ENCODE results near the gene MPC2. TPM values are rescaled to one million over a fixed set of nuclear protein-coding genes. Genes with fewer than 3 reads are reported as not detected.

MPC2 gene
- total RNA-seq, result 50.4 and 60.5 TPM in 2 replicates

DNA sequence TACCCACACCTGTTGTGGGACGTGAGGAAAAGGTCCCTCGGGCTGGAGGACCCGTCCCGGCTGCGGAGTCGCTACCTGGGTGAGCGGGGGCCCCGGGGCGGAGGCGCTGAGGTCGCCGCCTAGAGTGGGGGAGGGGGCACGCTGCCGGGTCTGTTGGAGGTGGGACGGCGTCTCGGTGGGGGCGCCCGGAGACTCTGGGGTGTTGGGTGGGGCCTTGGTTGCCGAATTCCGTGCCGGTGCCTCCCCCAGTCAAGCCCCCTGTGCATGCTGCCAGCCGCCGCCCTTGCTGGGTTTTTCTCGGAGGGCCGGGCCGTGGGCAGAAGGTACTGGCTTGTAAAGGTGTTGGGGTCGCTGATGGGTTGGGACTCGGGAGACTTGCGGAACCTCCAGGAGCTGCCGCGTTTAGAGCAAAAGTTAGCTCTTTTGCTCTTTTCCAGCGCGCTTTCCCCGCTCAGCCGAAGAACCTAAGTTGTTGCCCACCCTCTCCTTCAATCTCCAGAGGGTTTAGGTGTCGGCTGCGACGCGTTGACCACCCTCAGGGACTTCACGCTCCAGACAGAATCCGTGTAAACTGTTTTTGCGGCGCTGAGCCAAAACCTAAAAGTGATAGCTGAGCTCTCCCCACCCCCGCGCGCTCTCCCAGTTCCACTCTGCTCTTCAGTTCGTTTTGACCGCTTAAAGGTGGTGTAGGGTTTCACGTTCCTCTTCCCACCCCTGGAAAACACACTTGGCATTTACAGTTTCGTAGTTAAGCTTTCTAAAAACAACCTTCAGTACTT is at the start of gene MPC2:
TSS of gene MPC2 (minus strand) at position 143 of the 779 bp plus-strand sequence. CDS start 1,231 bp downstream, outside the sequence.

DNA sequence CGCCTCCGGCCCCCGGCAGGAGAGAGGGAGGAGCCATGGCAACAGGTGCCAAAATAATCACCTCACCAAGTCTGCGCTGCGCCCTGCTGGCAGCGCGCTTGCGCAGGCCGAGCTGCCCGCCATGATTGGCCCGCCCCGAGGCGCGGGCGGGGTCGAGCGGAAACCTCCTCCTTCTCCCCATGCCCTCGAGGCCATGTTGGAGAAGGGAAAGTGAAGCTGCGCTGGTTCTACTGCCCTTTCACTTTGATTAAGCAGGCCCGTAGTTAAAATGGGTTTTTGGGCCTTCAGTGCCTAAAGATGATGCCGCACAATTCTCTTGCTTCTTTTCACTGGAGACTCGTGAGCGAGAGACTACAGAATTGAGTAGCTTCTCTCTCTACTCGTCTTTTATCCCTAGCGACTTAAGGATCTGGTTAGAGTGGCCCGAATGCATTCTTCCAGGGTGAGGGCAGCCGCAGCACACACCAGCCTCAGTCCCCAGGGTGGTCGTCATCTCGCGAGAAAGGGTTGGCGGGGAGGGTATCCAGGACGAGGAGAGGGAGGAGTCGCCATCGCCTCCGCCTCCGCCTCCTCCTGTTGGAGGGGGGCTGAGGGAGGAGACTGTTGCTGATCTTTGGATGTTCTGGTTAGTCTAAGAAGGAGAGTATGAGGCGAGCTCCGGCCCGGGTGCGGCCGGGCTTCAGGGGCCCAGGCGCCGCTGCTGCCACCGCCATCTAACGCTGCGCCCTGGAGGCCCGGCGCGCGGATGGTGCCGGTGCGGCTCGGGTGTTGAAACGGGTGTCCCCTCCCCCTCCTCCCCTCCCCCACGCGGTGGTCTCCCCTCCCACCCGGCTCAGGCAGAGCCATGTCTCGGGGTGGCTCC is 573 bp downstream of the MPC2 start, which contains the start of gene DCAF6:
TSS of gene DCAF6 (plus strand) at position 616 of the 862 bp plus-strand sequence. CDS start at position 845, 229 bp downstream.

GRCh38 chr1:167913895-167914496 is 22.9 kb downstream of the MPC2 start, which contains the start of gene ADCY10:
Gene ADCY10, minus strand, starts transcription at chr1:167914134. Its CDS starts 8,994 bp downstream, at chr1:167905140.

Other genes starting within 250 kb of the MPC2 start
- 129 and 149 TPM in 2 replicates for gene MPZL1, start 215.1 kb downstream of the MPC2 start, total RNA-seq
- gene ADCY10, start 22.9 kb downstream of the MPC2 start, total RNA-seq, result under 0.01 TPM in 1 of 2 replicates, not detected in the other
- gene DCAF6, start 389 bp downstream of the MPC2 start, total RNA-seq, result 52.2 and 52.5 TPM in 2 replicates
- 5.8 and 10.5 TPM in 2 replicates for gene GPR161, start 199.9 kb upstream of the MPC2 start, total RNA-seq
- 22.6 and 29.6 TPM in 2 replicates for gene TIPRL, start 241.9 kb upstream of the MPC2 start, total RNA-seq

Data from cardiac atrium fibroblast (primary cell).